Measurements from ENCODE around the gene C11orf98. TPM values are rescaled to one million over a fixed set of nuclear protein-coding genes. Genes with fewer than 3 reads are reported as not detected.
A peak's percentile ranks its signal among the peaks of the same experiment; 100 is the strongest.
"Not testable (repeated sequence)": the region's sequence is repeated elsewhere in the genome, so short reads cannot be mapped to it uniquely, and the experiment has no call there.

C11orf98 gene
- total RNA-seq, 2 experiments from 2014 or later: 86.0 to 93.9 TPM

DNA sequence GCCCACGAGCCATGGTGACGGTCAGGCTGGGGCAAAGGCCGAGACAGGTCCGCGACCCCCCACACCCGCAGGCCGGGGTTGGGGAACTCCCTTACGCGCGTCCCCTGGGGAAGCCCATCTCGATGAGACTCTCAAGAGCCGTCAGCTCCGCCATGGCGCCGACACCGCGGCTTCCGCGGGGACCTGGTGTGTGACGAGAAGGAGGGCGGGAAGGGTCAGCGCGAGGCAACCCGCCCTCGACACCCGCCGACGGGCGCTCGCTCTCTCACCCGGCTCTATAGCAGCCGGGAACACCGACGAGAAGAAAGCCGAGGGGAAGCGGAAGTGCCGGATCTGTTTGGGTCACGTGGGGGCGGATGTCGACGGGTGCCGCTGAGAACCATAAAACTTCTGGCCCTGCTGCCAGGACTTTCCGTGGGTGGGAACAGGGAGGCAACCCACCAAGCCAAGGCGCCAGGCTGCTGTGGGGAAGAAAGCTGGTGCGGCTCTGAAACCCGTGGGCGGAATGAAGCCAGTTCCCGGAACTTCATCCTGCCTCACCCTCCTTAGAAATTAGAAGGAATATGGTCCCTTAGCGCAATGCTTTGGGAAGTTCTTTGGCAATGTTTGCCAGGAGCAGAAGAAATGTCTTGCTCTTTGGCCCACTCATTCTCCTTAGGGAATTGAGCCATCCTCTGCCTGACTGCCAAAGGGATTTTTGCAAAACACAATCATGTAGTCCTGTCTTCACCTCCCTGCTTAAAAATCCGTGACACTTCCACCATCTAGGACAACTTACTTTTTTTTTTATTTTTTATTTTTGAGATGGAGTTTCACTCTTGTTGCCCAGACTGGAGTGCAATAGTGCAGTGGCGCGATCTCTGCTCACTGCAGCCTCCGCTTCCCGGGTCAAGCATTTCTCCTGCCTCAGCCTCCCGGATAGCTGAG is 14.0 kb upstream of the C11orf98 start, which contains the start of gene UBXN1:
Gene UBXN1, minus strand, starts transcription at position 304 of the 927 bp plus-strand sequence. Its CDS starts 150 bp downstream, at position 154.
- peaks cover 42% of the 10 kb centered on the region for H3K4me1 Mint-ChIP-seq
- H3K27me3 Mint-ChIP-seq: no peaks in the 10 kb centered on the region
- peaks cover 26% of the 10 kb centered on the region for H3K36me3 Mint-ChIP-seq (ENCODE audit: low read depth)
- ChIA-PET CTCF (interaction anchor here (0.7 to 2.4 kb wide), 7 partner anchors 7 to 202 kb away, joined by 3 to 11 read pairs (median 4); partner anchors contain the start of genes LBHD1, LRRN4CL, SLC3A2 and TUT1), POLR2A (interaction anchor here (1.0 to 1.4 kb wide), 2 partner anchors 13 to 14 kb away, joined by 7 to 8 read pairs; partner anchors contain the start of genes C11orf98 and CSKMT)
- peak within 1 kb of the TSS; percentile 90 for H3K4me3 Mint-ChIP-seq
- H3K27ac Mint-ChIP-seq: peak within 1 kb of the TSS; percentile 92
- H3K9me3 Mint-ChIP-seq: no peaks in the 10 kb centered on the region
- DNase-seq: peak; percentile 89

DNA sequence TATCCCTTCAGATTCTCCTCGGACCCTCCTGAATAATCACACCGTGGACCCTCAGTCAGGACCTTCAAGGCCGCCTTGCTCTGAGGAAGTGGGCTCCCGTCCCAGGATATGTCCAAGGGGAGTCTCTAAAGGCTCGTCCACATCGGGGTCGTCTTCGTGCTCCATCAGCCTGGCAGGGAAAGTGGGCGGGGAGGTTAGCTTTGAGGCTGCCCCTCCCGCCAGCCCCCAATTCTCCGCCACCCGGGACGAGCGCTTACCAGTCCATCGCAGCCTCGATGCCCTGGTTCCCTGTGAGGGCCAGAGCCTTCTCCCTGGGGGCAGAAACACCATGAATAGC is 13.4 kb upstream of the C11orf98 start:
- Mint-ChIP-seq H3K9me3 (no peaks in the 10 kb centered on the region), H3K4me1 (peaks cover 46% of the 10 kb centered on the region), H3K27ac (peak overlapping the region; percentile 92), H3K4me3 (peak overlapping the region; percentile 90), H3K36me3 (ENCODE audit: low read depth) (peaks cover 27% of the 10 kb centered on the region), H3K27me3 (no peaks in the 10 kb centered on the region)
- DNase-seq: no peak
- ChIA-PET POLR2A (no interaction called here), CTCF (no interaction called here)

DNA sequence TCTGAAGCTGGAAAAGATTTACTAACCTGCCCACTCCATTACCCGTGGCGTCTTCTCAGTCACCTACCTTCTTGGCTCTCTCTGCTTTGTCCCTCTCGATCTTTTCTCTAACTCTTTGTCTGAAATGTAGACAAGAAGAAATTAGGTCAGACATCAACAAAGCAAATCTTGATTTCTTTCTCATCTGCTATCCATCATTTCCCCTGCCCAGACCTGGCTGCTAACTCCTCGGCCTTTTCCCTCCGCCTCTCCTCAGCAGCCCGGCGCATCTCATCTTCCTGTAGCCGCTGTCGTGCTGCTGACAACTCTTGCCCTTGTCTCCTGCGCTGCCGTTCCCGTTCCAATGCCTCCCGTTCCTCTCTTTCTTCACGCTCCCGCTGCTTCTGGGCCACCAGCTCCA is 12.7 kb upstream of the C11orf98 start:
- H3K9me3 Mint-ChIP-seq: no peaks in the 10 kb centered on the region
- H3K27me3 Mint-ChIP-seq: no peaks in the 10 kb centered on the region
- H3K27ac Mint-ChIP-seq: peak overlapping the region; percentile 92
- H3K4me3 Mint-ChIP-seq: peak overlapping the region; percentile 90
- no peak for DNase-seq
- peaks cover 53% of the 10 kb centered on the region for H3K4me1 Mint-ChIP-seq
- H3K36me3 Mint-ChIP-seq (ENCODE audit: low read depth): peaks cover 33% of the 10 kb centered on the region
- ChIA-PET CTCF (interaction anchor here (1.0 kb wide), 1 partner anchor 284 kb away, joined by 3 read pairs; no protein-coding TSS in a partner anchor), POLR2A (interaction anchor here (0.7 kb wide), 1 partner anchor 13 kb away, joined by 4 read pairs; the partner anchor contains the start of genes C11orf98 and CSKMT)

DNA sequence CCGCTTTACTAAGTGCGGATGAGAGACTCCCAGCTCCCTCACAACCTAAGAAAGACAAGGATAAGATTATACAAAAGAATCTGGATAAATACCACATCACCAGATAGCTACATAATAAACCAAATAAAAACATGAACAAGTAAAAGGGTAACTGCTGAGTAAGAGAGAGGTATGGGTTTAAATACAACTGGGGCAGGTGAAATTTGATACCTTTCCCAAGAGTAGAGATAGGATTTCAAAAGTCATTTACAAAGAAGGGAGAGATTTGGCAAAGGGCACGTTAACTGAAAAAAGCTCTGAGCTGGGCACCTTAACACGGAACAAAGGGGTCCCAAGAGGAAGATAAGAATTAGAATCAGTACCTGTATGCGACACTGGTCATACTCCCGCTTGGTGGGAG is 12.1 kb upstream of the C11orf98 start:
- peaks cover 58% of the 10 kb centered on the region for H3K4me1 Mint-ChIP-seq
- ChIA-PET CTCF (interaction anchor here (0.8 to 4.6 kb wide), 5 partner anchors 27 to 283 kb away, joined by 3 to 16 read pairs (median 4); partner anchors contain the start of genes SLC3A2 and TUT1), POLR2A (interaction anchor here (0.7 kb wide), 1 partner anchor 12 kb away, joined by 4 read pairs; the partner anchor contains the start of genes C11orf98 and CSKMT)
- H3K9me3 Mint-ChIP-seq: no peaks in the 10 kb centered on the region
- H3K36me3 Mint-ChIP-seq (ENCODE audit: low read depth): peaks cover 38% of the 10 kb centered on the region
- no peak overlapping the region for H3K27ac Mint-ChIP-seq
- no peak for DNase-seq
- peak overlapping the region; percentile 90 for H3K4me3 Mint-ChIP-seq
- no peaks in the 10 kb centered on the region for H3K27me3 Mint-ChIP-seq

DNA sequence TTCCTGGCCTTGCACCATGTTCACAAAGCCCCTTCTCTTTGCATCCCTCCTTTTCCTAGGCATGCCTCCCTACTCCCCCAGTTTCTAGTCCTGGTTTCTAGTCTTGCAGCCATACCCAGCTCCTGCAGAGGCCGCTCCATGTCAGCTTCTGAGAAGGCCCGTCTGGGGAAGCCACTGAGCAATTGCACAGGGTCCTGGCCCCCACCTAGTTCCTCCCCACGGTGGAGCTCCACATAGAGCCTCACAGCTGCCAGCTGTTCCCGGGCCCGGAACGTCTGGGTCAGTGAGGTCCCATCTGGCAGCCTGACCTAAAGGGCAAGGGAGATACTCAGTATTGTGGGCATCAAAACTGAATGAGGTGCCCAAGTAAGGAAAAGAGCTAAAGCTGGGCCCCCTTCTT is 11.7 kb upstream of the C11orf98 start:
- H3K4me1 Mint-ChIP-seq: peaks cover 60% of the 10 kb centered on the region
- H3K27ac Mint-ChIP-seq: no peak overlapping the region
- H3K9me3 Mint-ChIP-seq: no peaks in the 10 kb centered on the region
- peak overlapping the region; percentile 90 for H3K4me3 Mint-ChIP-seq
- no peaks in the 10 kb centered on the region for H3K27me3 Mint-ChIP-seq
- DNase-seq: no peak
- POLR2A ChIA-PET: interaction anchor here (0.6 kb wide), 1 partner anchor 180 kb away, joined by 4 read pairs; no protein-coding TSS in a partner anchor
- CTCF ChIA-PET: interaction anchor here (0.8 to 4.6 kb wide), 5 partner anchors 27 to 283 kb away, joined by 3 to 16 read pairs (median 4); partner anchors contain the start of genes SLC3A2 and TUT1
- peaks cover 41% of the 10 kb centered on the region for H3K36me3 Mint-ChIP-seq (ENCODE audit: low read depth)

DNA sequence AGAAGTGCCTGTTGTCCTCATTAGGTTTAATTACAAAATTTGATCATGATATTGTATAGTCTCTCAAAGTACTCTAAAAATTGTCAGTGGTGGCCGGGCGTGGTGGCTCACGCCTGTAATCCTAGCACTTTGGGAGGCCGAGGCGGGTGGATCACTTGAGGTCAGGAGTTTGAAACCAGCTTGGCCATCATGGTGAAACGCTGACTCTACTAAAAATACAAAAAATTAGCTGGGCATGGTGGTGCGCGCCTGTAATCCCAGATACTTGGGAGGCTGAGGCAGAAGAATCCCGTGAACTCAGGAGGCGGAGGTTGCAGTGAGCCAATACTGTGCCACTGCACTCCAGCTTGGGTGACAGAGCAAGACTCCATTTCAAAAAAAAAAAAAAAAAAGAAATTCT is 10.4 kb upstream of the C11orf98 start:
- H3K9me3 Mint-ChIP-seq, H3K4me3 Mint-ChIP-seq, POLR2A ChIA-PET, DNase-seq, H3K27me3 Mint-ChIP-seq: not testable (repeated sequence)
- CTCF ChIA-PET: interaction anchor here (0.8 to 4.6 kb wide), 2 partner anchors 19 to 83 kb away, joined by 3 to 16 read pairs; partner anchors contain the start of gene TUT1
- Mint-ChIP-seq H3K36me3 (ENCODE audit: low read depth) (peaks cover 49% of the 10 kb centered on the region), H3K4me1 (peaks cover 61% of the 10 kb centered on the region), H3K27ac (peak overlapping the region; percentile 52)

DNA sequence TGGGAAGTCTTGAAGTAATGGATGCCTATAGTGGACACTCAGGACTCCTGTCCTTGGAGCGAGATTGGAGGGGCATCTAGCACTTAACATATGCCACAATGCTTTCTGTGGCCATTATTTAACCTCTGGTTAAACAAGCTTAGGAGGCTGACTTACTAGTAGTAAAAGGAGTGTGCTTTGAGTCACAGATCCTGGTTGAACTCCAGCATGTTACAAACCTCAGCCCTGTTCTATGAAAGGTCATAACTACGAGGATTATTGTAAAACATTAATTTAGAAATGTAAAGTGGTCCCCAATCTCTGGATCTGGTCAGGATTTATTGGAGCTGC is 8.2 kb upstream of the C11orf98 start:
- H3K9me3 Mint-ChIP-seq: no peaks in the 10 kb centered on the region
- ChIA-PET POLR2A (interaction anchor here (0.6 to 1.6 kb wide), 5 partner anchors 9 to 96 kb away, joined by 3 to 4 read pairs (median 3); no protein-coding TSS in a partner anchor), CTCF (interaction anchor here (0.7 to 4.6 kb wide), 10 partner anchors 8 to 114 kb away, joined by 3 to 16 read pairs (median 4); partner anchors contain the start of genes C11orf98, CSKMT, TMEM179B and TUT1)
- H3K27ac Mint-ChIP-seq: peak overlapping the region; percentile 98
- H3K4me3 Mint-ChIP-seq: peak overlapping the region; percentile 99
- H3K27me3 Mint-ChIP-seq: no peaks in the 10 kb centered on the region
- DNase-seq: no peak
- peaks cover 55% of the 10 kb centered on the region for H3K36me3 Mint-ChIP-seq (ENCODE audit: low read depth)
- H3K4me1 Mint-ChIP-seq: peaks cover 65% of the 10 kb centered on the region

DNA sequence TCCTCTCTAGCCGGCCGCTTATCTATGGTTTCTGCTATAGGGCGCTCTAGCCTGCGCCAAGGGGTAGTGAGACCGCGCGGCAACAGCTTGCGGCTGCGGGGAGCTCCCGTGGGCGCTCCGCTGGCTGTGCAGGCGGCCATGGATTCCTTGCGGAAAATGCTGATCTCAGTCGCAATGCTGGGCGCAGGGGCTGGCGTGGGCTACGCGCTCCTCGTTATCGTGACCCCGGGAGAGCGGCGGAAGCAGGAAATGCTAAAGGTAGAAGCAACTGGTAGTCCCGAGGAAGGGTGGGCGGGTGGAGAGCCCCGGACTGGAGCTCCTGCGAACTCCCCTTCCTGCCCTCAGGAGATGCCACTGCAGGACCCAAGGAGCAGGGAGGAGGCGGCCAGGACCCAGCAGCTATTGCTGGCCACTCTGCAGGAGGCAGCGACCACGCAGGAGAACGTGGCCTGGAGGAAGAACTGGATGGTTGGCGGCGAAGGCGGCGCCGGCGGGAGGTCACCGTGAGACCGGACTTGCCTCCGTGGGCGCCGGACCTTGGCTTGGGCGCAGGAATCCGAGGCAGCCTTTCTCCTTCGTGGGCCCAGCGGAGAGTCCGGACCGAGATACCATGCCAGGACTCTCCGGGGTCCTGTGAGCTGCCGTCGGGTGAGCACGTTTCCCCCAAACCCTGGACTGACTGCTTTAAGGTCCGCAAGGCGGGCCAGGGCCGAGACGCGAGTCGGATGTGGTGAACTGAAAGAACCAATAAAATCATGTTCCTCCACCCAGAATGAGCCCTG is 6.8 kb upstream of the C11orf98 start, which contains the start of the genes LBHD1 and UQCC3:
Gene LBHD1, minus strand, starts transcription at position 660 of the 782 bp plus-strand sequence. CDS start 2,236 bp downstream, outside the sequence.
Gene UQCC3, plus strand, starts transcription at position 66 of the 782 bp plus-strand sequence. Its CDS starts 73 bp downstream, at position 139.
- Mint-ChIP-seq H3K27me3 (no peaks in the 10 kb centered on the region), H3K9me3 (no peaks in the 10 kb centered on the region), H3K4me1 (peaks cover 59% of the 10 kb centered on the region), H3K27ac (peak within 1 kb of the TSS; percentile 98), H3K4me3 (peak within 1 kb of the TSS; percentile 99), H3K36me3 (ENCODE audit: low read depth) (peaks cover 53% of the 10 kb centered on the region)
- ChIA-PET CTCF (interaction anchor here (0.7 to 2.2 kb wide), 15 partner anchors 9 to 247 kb away, joined by 3 to 11 read pairs (median 5); partner anchors contain the start of genes BSCL2, GNG3, HNRNPUL2 and SLC3A2), POLR2A (interaction anchor here (0.5 to 1.6 kb wide), 16 partner anchors 18 to 209 kb away, joined by 3 to 5 read pairs (median 3); partner anchors contain the start of genes INTS5, MTA2 and SLC3A2)
- DNase-seq: peak; percentile 89

DNA sequence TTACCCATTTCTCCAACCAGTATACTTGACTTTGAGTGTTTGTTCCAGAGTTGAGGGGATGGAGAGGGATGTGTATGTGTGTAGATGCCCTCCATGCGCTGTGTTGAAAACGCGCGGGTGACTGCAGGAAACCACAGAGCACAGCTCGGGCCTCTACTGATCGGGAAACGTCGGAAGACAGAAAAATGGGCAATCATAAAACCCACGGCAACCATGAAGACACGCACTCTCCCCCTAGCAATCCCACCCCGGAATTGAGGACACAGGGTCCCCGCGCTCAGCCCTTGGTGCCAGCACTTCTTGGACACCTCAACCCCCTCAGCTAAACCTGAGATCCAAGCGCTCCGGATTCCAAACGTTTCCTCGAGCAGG is 6.2 kb upstream of the C11orf98 start:
- peak overlapping the region; percentile 98 for H3K27ac Mint-ChIP-seq
- POLR2A ChIA-PET: interaction anchor here (0.7 to 1.4 kb wide), 7 partner anchors 18 to 182 kb away, joined by 3 to 5 read pairs (median 3); partner anchors contain the start of genes INTS5 and MTA2
- H3K4me3 Mint-ChIP-seq: peak overlapping the region; percentile 99
- no peaks in the 10 kb centered on the region for H3K27me3 Mint-ChIP-seq
- peaks cover 56% of the 10 kb centered on the region for H3K36me3 Mint-ChIP-seq (ENCODE audit: low read depth)
- CTCF ChIA-PET: interaction anchor here (0.7 to 2.5 kb wide), 14 partner anchors 8 to 247 kb away, joined by 3 to 11 read pairs (median 5); partner anchors contain the start of genes BSCL2, GNG3, HNRNPUL2 and SLC3A2
- no peak for DNase-seq
- no peaks in the 10 kb centered on the region for H3K9me3 Mint-ChIP-seq
- H3K4me1 Mint-ChIP-seq: peaks cover 61% of the 10 kb centered on the region

DNA sequence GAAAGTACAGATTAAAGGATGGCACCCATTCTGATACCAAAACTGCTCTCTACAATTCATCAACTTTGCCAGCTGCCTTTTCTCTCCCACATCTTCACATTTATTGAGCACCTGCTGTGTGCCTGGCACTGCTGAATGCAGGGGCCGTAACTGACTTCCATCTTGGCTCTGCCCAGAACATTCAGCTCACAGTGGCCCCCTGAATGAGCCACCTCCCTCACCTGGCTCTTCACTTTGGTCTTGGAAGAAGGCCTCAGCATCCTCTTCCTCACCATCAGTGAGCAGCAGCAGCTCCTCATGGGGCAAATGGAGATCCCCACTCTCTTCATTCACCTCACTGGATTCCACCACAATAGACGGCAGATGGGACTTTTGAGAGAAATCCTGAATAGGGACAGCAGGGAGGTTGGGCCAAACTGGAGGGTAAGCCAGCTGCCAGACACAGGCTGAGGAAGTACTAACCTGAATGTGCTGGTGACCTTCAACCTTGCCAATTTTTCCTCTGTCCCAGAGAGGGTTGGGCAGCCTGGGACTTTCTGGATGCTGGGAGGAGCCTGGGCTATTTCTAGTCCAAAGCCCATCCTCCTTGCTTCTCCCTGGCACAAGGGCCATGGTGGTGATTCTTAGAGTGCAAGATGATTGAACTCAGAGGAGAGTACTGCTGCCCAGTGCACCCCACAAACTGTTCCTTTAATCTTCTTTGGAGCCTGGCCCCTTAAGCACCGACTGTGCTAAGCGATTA is 4.6 kb upstream of the C11orf98 start:
- Mint-ChIP-seq H3K9me3 (no peaks in the 10 kb centered on the region), H3K4me1 (peaks cover 57% of the 10 kb centered on the region), H3K27ac (peak overlapping the region; percentile 98), H3K27me3 (no peaks in the 10 kb centered on the region), H3K36me3 (ENCODE audit: low read depth) (peaks cover 58% of the 10 kb centered on the region), H3K4me3 (peak overlapping the region; percentile 99)
- no peak for DNase-seq
- CTCF ChIA-PET: interaction anchor here (0.7 to 2.5 kb wide), 8 partner anchors 13 to 610 kb away, joined by 3 to 8 read pairs (median 3); partner anchors contain the start of gene ROM1
- POLR2A ChIA-PET: interaction anchor here (0.6 to 0.8 kb wide), 2 partner anchors 119 to 184 kb away, joined by 3 read pairs; no protein-coding TSS in a partner anchor

DNA sequence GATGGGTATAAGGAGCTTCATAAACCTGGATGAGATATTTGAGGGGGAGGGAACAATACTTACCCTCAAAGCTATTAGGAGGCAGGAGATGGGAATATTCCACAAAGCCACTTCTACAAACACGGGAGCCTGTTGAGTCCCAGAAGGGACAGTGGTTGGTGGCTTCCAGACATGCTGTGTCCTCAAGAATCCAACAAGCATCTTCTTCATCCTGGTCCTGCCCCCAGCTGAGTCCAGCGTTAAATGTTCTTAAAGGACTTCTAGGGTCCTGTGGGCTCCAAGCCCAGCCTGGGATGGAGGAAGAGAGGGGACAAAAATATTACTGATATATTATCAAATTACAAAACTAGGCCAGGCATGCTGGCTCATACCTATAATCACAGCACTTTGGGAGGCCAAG is 2.5 kb upstream of the C11orf98 start:
- Mint-ChIP-seq H3K4me1 (peaks cover 53% of the 10 kb centered on the region), H3K9me3 (no peaks in the 10 kb centered on the region), H3K27ac (peak overlapping the region; percentile 78), H3K4me3 (peak overlapping the region; percentile 98), H3K27me3 (no peaks in the 10 kb centered on the region), H3K36me3 (ENCODE audit: low read depth) (peaks cover 59% of the 10 kb centered on the region)
- ChIA-PET POLR2A (interaction anchor here (0.8 kb wide), 1 partner anchor 66 kb away, joined by 3 read pairs; the partner anchor contains the start of gene MTA2), CTCF (interaction anchor here (0.8 to 1.9 kb wide), 9 partner anchors 10 to 172 kb away, joined by 3 to 6 read pairs (median 3); partner anchors contain the start of genes TUT1 and WDR74)
- no peak for DNase-seq
